ENCODE measurements around the gene SLC25A21.

DNA sequence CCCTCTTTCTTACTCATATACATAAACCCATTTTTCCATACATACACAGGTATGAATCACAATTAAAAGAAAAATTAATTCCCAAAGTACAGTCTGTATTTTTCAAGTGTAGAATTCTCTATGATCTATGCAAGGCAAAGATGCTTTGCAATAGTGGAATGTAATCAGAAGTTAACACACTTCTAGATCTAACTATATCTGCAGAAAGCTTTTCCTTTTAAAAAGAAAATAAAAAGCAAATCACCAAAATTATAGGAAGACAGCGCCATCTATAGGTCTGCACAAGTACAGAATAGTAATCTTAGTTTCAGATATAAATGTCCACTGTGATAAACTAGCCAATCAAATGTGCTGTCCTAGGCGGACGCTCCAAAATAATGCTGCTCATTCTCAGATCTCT, 22.0 kb downstream of the SLC25A21 start:
- TF ChIP-seq, protein P1, sequence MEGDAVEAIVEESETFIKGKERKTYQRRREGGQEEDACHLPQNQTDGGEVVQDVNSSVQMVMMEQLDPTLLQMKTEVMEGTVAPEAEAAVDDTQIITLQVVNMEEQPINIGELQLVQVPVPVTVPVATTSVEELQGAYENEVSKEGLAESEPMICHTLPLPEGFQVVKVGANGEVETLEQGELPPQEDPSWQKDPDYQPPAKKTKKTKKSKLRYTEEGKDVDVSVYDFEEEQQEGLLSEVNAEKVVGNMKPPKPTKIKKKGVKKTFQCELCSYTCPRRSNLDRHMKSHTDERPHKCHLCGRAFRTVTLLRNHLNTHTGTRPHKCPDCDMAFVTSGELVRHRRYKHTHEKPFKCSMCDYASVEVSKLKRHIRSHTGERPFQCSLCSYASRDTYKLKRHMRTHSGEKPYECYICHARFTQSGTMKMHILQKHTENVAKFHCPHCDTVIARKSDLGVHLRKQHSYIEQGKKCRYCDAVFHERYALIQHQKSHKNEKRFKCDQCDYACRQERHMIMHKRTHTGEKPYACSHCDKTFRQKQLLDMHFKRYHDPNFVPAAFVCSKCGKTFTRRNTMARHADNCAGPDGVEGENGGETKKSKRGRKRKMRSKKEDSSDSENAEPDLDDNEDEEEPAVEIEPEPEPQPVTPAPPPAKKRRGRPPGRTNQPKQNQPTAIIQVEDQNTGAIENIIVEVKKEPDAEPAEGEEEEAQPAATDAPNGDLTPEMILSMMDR (IDR thresholded peaks at IDR 0.05), result peak; percentile 63; the same call in 1 of the 2 replicates
- no peak for TF ChIP-seq POLR2AphosphoS5 (IDR thresholded peaks at IDR 0.05; ENCODE audit: low read depth, low read length)
- no peak for TF ChIP-seq SIN3A (IDR thresholded peaks at IDR 0.05; ENCODE audit: borderline replicate concordance, insufficient read depth, low read depth, low read length)
- TF ChIP-seq, protein P2, sequence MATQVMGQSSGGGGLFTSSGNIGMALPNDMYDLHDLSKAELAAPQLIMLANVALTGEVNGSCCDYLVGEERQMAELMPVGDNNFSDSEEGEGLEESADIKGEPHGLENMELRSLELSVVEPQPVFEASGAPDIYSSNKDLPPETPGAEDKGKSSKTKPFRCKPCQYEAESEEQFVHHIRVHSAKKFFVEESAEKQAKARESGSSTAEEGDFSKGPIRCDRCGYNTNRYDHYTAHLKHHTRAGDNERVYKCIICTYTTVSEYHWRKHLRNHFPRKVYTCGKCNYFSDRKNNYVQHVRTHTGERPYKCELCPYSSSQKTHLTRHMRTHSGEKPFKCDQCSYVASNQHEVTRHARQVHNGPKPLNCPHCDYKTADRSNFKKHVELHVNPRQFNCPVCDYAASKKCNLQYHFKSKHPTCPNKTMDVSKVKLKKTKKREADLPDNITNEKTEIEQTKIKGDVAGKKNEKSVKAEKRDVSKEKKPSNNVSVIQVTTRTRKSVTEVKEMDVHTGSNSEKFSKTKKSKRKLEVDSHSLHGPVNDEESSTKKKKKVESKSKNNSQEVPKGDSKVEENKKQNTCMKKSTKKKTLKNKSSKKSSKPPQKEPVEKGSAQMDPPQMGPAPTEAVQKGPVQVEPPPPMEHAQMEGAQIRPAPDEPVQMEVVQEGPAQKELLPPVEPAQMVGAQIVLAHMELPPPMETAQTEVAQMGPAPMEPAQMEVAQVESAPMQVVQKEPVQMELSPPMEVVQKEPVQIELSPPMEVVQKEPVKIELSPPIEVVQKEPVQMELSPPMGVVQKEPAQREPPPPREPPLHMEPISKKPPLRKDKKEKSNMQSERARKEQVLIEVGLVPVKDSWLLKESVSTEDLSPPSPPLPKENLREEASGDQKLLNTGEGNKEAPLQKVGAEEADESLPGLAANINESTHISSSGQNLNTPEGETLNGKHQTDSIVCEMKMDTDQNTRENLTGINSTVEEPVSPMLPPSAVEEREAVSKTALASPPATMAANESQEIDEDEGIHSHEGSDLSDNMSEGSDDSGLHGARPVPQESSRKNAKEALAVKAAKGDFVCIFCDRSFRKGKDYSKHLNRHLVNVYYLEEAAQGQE (IDR thresholded peaks at IDR 0.05; ENCODE audit: insufficient read depth in 1 of 2, low read depth in 2 of 2, low read length in 1 of 2), result no peak
- no peak for TF ChIP-seq TCF7L2 (IDR thresholded peaks at IDR 0.05; ENCODE audit: low read depth, low read length)
